ENCODE data around the gene MRTO4.

DNA sequence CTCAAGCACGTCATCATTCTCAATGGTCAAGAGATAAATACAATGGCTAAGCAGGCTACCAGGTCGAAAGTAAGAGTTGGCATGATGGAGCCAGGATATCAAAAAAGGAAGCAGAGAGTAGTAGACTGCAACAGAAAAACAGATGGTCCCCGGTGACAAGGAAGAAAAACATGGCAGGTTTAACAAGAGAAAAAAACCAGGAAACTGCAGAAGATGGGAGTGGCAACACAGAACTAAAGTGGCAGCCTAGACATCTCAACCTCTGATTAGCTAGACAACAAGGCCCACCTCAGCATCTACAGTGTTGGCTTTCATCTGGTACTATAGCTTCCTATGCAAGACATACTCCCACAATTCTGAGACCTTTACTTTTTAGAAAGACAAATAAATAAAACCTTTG, 44.7 kb upstream of the MRTO4 start:
- no peak for TF ChIP-seq FOXM1 (IDR thresholded peaks at IDR 0.05; ENCODE audit: low read depth, low read length)
- no peak for TF ChIP-seq RAD51 (IDR thresholded peaks at IDR 0.05)
- no peak for TF ChIP-seq KLF5 (IDR thresholded peaks at IDR 0.05; ENCODE audit: partially characterized antibody)
- TF ChIP-seq JUND (IDR thresholded peaks at IDR 0.05; ENCODE audit: low read depth, low read length): no peak
- TF ChIP-seq, protein P1, sequence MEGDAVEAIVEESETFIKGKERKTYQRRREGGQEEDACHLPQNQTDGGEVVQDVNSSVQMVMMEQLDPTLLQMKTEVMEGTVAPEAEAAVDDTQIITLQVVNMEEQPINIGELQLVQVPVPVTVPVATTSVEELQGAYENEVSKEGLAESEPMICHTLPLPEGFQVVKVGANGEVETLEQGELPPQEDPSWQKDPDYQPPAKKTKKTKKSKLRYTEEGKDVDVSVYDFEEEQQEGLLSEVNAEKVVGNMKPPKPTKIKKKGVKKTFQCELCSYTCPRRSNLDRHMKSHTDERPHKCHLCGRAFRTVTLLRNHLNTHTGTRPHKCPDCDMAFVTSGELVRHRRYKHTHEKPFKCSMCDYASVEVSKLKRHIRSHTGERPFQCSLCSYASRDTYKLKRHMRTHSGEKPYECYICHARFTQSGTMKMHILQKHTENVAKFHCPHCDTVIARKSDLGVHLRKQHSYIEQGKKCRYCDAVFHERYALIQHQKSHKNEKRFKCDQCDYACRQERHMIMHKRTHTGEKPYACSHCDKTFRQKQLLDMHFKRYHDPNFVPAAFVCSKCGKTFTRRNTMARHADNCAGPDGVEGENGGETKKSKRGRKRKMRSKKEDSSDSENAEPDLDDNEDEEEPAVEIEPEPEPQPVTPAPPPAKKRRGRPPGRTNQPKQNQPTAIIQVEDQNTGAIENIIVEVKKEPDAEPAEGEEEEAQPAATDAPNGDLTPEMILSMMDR (IDR thresholded peaks at IDR 0.05 in 2 of 3, conservative IDR thresholded peaks at IDR 0.05 in 1 of 3; ENCODE audit: control insufficient read depth in 2 of 3, extremely low read depth in 1 of 3, insufficient read depth in 1 of 3, low read depth in 3 of 3, low read length in 3 of 3): no peak

All from GM12878 (cell line).